MM.1S (cell line): Measurements from ENCODE around the gene TNKS1BP1.

ENCODE experiments used
- DNase-seq: peaks from one replicate; pipeline ENCODE4 v3.0.0-alpha.2; 2015
- H2AFZ ChIP-seq: fragments of 300-600 bp; sonication (generic); 2 replicates; pipeline ENCODE4 v1.6.0; 2016; ENCODE audit warnings: antibody characterized with exemption, low read length
- H3F3A ChIP-seq: fragments of 300-600 bp; sonication (generic); 2 replicates; pipeline ENCODE4 v1.6.1; 2016; ENCODE audit warnings: mild to moderate bottlenecking, antibody characterized with exemption, low read length, moderate library complexity, mixed read lengths; ENCODE audit not compliant: insufficient read depth
- H3K27ac ChIP-seq: fragments of 300-600 bp; sonication (generic); 2 replicates; pipeline ENCODE4 v1.5.1; 2016; ENCODE audit warnings: mild to moderate bottlenecking, low read length
- H3K27me3 ChIP-seq: fragments of 300-600 bp; sonication (generic); replicated peaks from 2 replicates; pipeline ENCODE4 v1.6.0; 2016; ENCODE audit warnings: low read length; ENCODE audit not compliant: insufficient read depth
- H3K36me3 ChIP-seq: fragments of 300-600 bp; sonication (generic); replicated peaks from 2 replicates; pipeline ENCODE4 v1.6.1; 2016; ENCODE audit warnings: mild to moderate bottlenecking, low read length, mixed read lengths; ENCODE audit not compliant: insufficient read depth
- H3K4me1 ChIP-seq: fragments of 300-600 bp; sonication (generic); 2 replicates; pipeline ENCODE4 v1.6.1; 2016; ENCODE audit warnings: low read length, mixed read lengths
- H3K4me2 ChIP-seq: fragments of 300-600 bp; sonication (generic); 2 replicates; pipeline ENCODE4 v1.6.0; 2016; ENCODE audit warnings: low read depth, low read length
- H3K4me3 ChIP-seq: fragments of 300-600 bp; sonication (generic); 2 replicates; pipeline ENCODE4 v1.5.1; 2016; ENCODE audit warnings: low read length, mixed read lengths
- H3K79me2 ChIP-seq: fragments of 300-600 bp; sonication (generic); 2 replicates; pipeline ENCODE4 v1.6.1; 2016; ENCODE audit warnings: mixed run types, low read length, mixed read lengths
- H3K9ac ChIP-seq: fragments of 300-600 bp; sonication (generic); 2 replicates; pipeline ENCODE4 v1.6.1; 2016; ENCODE audit warnings: low read length, mixed read lengths
- H3K9me2 ChIP-seq: fragments of 300-600 bp; sonication (generic); replicated peaks from 2 replicates; pipeline ENCODE4 v1.6.1; 2016; ENCODE audit warnings: mild to moderate bottlenecking, low read length, mixed read lengths; ENCODE audit not compliant: insufficient read depth
- H3K9me3 ChIP-seq: fragments of 300-600 bp; sonication (generic); replicated peaks from 2 replicates; pipeline ENCODE4 v1.6.1; 2016; ENCODE audit warnings: mild to moderate bottlenecking, low read length, mixed read lengths; ENCODE audit not compliant: insufficient read depth
- H4K20me1 ChIP-seq: fragments of 300-600 bp; sonication (generic); 2 replicates; pipeline ENCODE4 v1.6.1; 2016; ENCODE audit warnings: mild to moderate bottlenecking, low read length, moderate library complexity, mixed read lengths; ENCODE audit not compliant: insufficient read depth
- CTCF ChIP-seq: fragments of 300-600 bp; sonication (generic); IDR thresholded peaks from 2 replicates; pipeline ENCODE4 v1.5.1; 2016; ENCODE audit warnings: antibody characterized with exemption, low read length, mixed read lengths
- EZH2 ChIP-seq: fragments of 300-600 bp; sonication (generic); optimal IDR thresholded peaks from 2 replicates; pipeline ENCODE3; 2017; ENCODE audit warnings: low read depth, mild to moderate bottlenecking, antibody characterized with exemption, low read length, mixed read lengths
- EZH2phosphoT487 ChIP-seq: fragments of 300-600 bp; sonication (generic); IDR thresholded peaks from 2 replicates; pipeline ENCODE4 v1.6.1; 2018; ENCODE audit warnings: antibody characterized with exemption, low read length

The TNKS1BP1 gene

DNA sequence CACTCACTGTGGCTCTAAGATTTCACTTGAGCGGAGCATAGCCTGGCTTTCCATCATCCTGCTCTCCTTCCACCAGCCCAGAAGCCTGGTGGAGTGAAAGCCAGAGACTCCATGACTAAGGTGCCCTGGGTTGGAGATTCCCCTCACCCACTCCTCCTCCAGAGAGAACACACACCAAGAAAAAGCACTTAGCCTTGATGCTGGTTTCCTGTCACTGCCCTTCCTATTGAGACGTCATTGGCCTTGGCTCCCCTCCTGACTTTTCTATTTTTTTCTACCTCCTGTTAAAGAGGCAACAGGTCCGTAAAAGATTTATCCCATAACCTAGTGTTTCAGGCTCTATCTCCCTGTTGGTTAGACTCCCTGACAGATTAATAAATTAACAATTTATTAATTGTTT, 49.2 kb downstream of the TNKS1BP1 start:
- no peak overlapping the region for H3K9ac ChIP-seq
- H3K4me2 ChIP-seq: no peak overlapping the region
- no peaks in the 10 kb centered on the region for H3K79me2 ChIP-seq
- H3K27ac ChIP-seq: no peak overlapping the region
- H4K20me1 ChIP-seq: no peaks in the 10 kb centered on the region
- H3K27me3 ChIP-seq: no peaks in the 10 kb centered on the region
- H3K36me3 ChIP-seq: no peaks in the 10 kb centered on the region
- no peak overlapping the region for H2AFZ ChIP-seq
- TF ChIP-seq CTCF (no peak), EZH2phosphoT487 (no peak), EZH2 (no peak)
- no peaks in the 10 kb centered on the region for H3F3A ChIP-seq
- no peak for DNase-seq
- H3K4me3 ChIP-seq: no peak overlapping the region
- H3K4me1 ChIP-seq: no peaks in the 10 kb centered on the region
- no peaks in the 10 kb centered on the region for H3K9me3 ChIP-seq
- H3K9me2 ChIP-seq: no peaks in the 10 kb centered on the region

- no peaks in the 10 kb centered on the region for H3K27me3 ChIP-seq
- no peak for TF ChIP-seq EZH2
- no peak for TF ChIP-seq CTCF
- no peak for TF ChIP-seq EZH2phosphoT487
- no peaks in the 10 kb centered on the region for H3K79me2 ChIP-seq
- no peaks in the 10 kb centered on the region for H4K20me1 ChIP-seq
- H3F3A ChIP-seq: no peaks in the 10 kb centered on the region
- H2AFZ ChIP-seq: no peak overlapping the region
- no peaks in the 10 kb centered on the region for H3K4me1 ChIP-seq
- no peak overlapping the region for H3K4me3 ChIP-seq
- no peaks in the 10 kb centered on the region for H3K36me3 ChIP-seq
- H3K4me2 ChIP-seq: no peak overlapping the region
- H3K9ac ChIP-seq: no peak overlapping the region
- no peak for DNase-seq
- no peaks in the 10 kb centered on the region for H3K9me2 ChIP-seq
- no peaks in the 10 kb centered on the region for H3K9me3 ChIP-seq
- no peak overlapping the region for H3K27ac ChIP-seq
These were observed 49.8 kb downstream of the TNKS1BP1 start for GRCh38 chr11:57274904-57275498.

GRCh38 chr11:57273448-57274058, 51.2 kb downstream of the TNKS1BP1 start:
- no peak overlapping the region for H2AFZ ChIP-seq

More at GRCh38 chr11:57273448-57274058, 51.2 kb downstream of the TNKS1BP1 start:
- Histone ChIP-seq H3K36me3 (no peaks in the 10 kb centered on the region), H3K9ac (no peak overlapping the region), H3K9me3 (no peaks in the 10 kb centered on the region), H3K27ac (no peak overlapping the region), H4K20me1 (no peaks in the 10 kb centered on the region), H3F3A (no peaks in the 10 kb centered on the region), H3K4me3 (no peak overlapping the region), H3K9me2 (no peaks in the 10 kb centered on the region), H3K27me3 (no peaks in the 10 kb centered on the region), H3K4me1 (no peaks in the 10 kb centered on the region), H3K4me2 (no peak overlapping the region), H3K79me2 (no peaks in the 10 kb centered on the region)
- no peak for DNase-seq
- TF ChIP-seq EZH2 (no peak), EZH2phosphoT487 (no peak), CTCF (no peak)
